IMR-90 (cell line): Measurements from ENCODE around the gene PHF19. TPM values are rescaled to one million over a fixed set of nuclear protein-coding genes. Genes with fewer than 3 reads are reported as not detected.

Experiments used
- ATAC-seq: fragments of 200-7000 bp; cut with Tn5 transposase; 2 replicates; pipeline ENCODE4 v1.9.1; 2020; ENCODE audit warnings: low read depth, mild to moderate bottlenecking, moderate library complexity
- BruUV-seq: library from RNA; stranded (reverse); fragments of 400-500 nt; replicated peaks from 2 replicates; lab custom pipeline; 2021; lab: Mats Ljungman, UMichigan
- CTCF ChIA-PET: fragments of 300-600 bp; formaldehyde crosslinking; extraction: SDS; loops from one replicate; lab custom pipeline; 2021; ENCODE audit warnings: antibody characterized with exemption; lab: Yijun Ruan, JAX
- POLR2A ChIA-PET: fragments of 300-600 bp; sonication (Branson Sonifier 250); formaldehyde crosslinking; loops from one replicate; lab custom pipeline; 2022; ENCODE audit warnings: antibody characterized with exemption; ENCODE audit not compliant: unreplicated experiment; lab: Charles Lee
- DNase-seq: peaks from one replicate; pipeline ENCODE4 v3.0.0; 2013
- H2AFZ ChIP-seq: replicated peaks from 2 replicates; pipeline ENCODE3; 2013; ENCODE audit warnings: low read length, mild to moderate bottlenecking; ENCODE audit not compliant: poor library complexity
- H2AK5ac ChIP-seq: 2 replicates; pipeline ENCODE4 v1.6.1; 2013; ENCODE audit warnings: low read depth, low read length, inconsistent platforms
- H2AK9ac ChIP-seq: replicated peaks from 2 replicates; pipeline ENCODE3; 2013; ENCODE audit warnings: mild to moderate bottlenecking, low read depth, low read length, moderate library complexity; ENCODE audit not compliant: poor library complexity
- H2BK120ac ChIP-seq: 2 replicates; pipeline ENCODE4 v1.6.1; 2013; ENCODE audit warnings: low read depth, low read length, inconsistent platforms
- H2BK15ac ChIP-seq: 3 replicates; pipeline ENCODE4 v1.6.1; 2013; ENCODE audit warnings: low read depth, low read length, inconsistent platforms
- H2BK20ac ChIP-seq: 2 replicates; pipeline ENCODE4 v1.6.1; 2013; ENCODE audit warnings: low read depth, mild to moderate bottlenecking, inconsistent platforms, low read length, moderate library complexity
- H2BK5ac ChIP-seq: 2 replicates; pipeline ENCODE4 v1.6.1; 2013; ENCODE audit warnings: mild to moderate bottlenecking, low read depth, low read length, inconsistent platforms; ENCODE audit not compliant: poor library complexity, severe bottlenecking
- H3K14ac ChIP-seq: replicated peaks from 2 replicates; pipeline ENCODE4 v1.6.1; 2013; ENCODE audit warnings: low read depth, low read length, inconsistent platforms
- H3K18ac ChIP-seq: 2 replicates; pipeline ENCODE4 v1.6.1; 2013; ENCODE audit warnings: low read depth, low read length, control low read depth
- H3K23ac ChIP-seq: 2 replicates; pipeline ENCODE4 v1.6.1; 2013; ENCODE audit warnings: low read depth, low read length, inconsistent platforms
- H3K27ac ChIP-seq: 2 replicates; pipeline ENCODE4 v1.5.1; 2013; ENCODE audit warnings: mild to moderate bottlenecking, control low read depth, low read length; ENCODE audit not compliant: insufficient read depth
- H3K27me3 ChIP-seq: 2 replicates; pipeline ENCODE4 v1.6.1; 2013; ENCODE audit warnings: low read length; ENCODE audit not compliant: control insufficient read depth, insufficient read depth
- H3K36me3 ChIP-seq: 2 replicates; pipeline ENCODE4 v1.6.1; 2013; ENCODE audit warnings: low read length, mixed read lengths; ENCODE audit not compliant: control insufficient read depth, insufficient read depth
- H3K4ac ChIP-seq: 2 replicates; pipeline ENCODE4 v1.6.1; 2013; ENCODE audit warnings: low read depth, low read length, inconsistent platforms
- H3K4me1 ChIP-seq: 2 replicates; pipeline ENCODE4 v1.6.1; 2013; ENCODE audit warnings: low read length, mixed read lengths; ENCODE audit not compliant: control insufficient read depth, insufficient read depth
- H3K4me2 ChIP-seq: 2 replicates; pipeline ENCODE4 v1.6.1; 2013; ENCODE audit warnings: low read depth, mild to moderate bottlenecking, control low read depth, low read length, moderate library complexity
- H3K4me3 ChIP-seq: 2 replicates; pipeline ENCODE4 v1.5.1; 2013; ENCODE audit warnings: low read depth, mild to moderate bottlenecking, control low read depth, low read length, moderate library complexity; ENCODE audit not compliant: insufficient read depth
- H3K56ac ChIP-seq: 2 replicates; pipeline ENCODE4 v1.6.1; 2013; ENCODE audit warnings: low read length, inconsistent platforms; ENCODE audit not compliant: insufficient read depth; ENCODE audit errors: extremely low read depth
- H3K79me1 ChIP-seq, 2 experiments: 2 replicates each; pipeline ENCODE4 v1.6.1; 2013; ENCODE audit warnings: low read length in 2 of 2, inconsistent platforms in 1 of 2, low read depth in 1 of 2
- H3K9ac ChIP-seq: 2 replicates; pipeline ENCODE4 v1.6.1; 2013; ENCODE audit warnings: low read depth, low read length, control low read depth
- H3K9me1 ChIP-seq: 2 replicates; pipeline ENCODE4 v1.6.1; 2013; ENCODE audit warnings: low read length, inconsistent platforms; ENCODE audit not compliant: insufficient read depth
- H3K9me3 ChIP-seq: 2 replicates; pipeline ENCODE4 v1.6.1; 2013; ENCODE audit warnings: low read length; ENCODE audit not compliant: control insufficient read depth, insufficient read depth
- H4K20me1 ChIP-seq: 2 replicates; pipeline ENCODE4 v1.6.1; 2013; ENCODE audit warnings: low read length, inconsistent platforms; ENCODE audit not compliant: insufficient read depth
- H4K5ac ChIP-seq: 2 replicates; pipeline ENCODE4 v1.6.1; 2013; ENCODE audit warnings: mild to moderate bottlenecking, low read depth, low read length, control low read depth
- H4K8ac ChIP-seq, 2 experiments: 2 replicates each; pipeline ENCODE4 v1.6.1; 2013; ENCODE audit warnings: low read depth in 2 of 2, low read length in 2 of 2, control low read depth in 1 of 2, inconsistent platforms in 1 of 2
- H4K91ac ChIP-seq: 2 replicates; pipeline ENCODE4 v1.6.1; 2013; ENCODE audit warnings: low read depth, low read length, inconsistent platforms; ENCODE audit not compliant: insufficient read depth
- BHLHE40 ChIP-seq: fragments of 150-350 bp; IDR thresholded peaks from 2 replicates; pipeline ENCODE4 v1.6.1; 2016; ENCODE audit warnings: mild to moderate bottlenecking, low read depth, low read length
- CEBPB ChIP-seq: IDR thresholded peaks from 2 replicates; pipeline ENCODE4 v1.6.1; 2012; ENCODE audit warnings: low read depth, low read length, improper control_type of control experiment
- CHD1 ChIP-seq: IDR thresholded peaks from 2 replicates; pipeline ENCODE4 v1.6.1; 2012; ENCODE audit warnings: low read depth, low read length, improper control_type of control experiment
- FOS ChIP-seq: fragments of 150-350 bp; IDR thresholded peaks from 2 replicates; pipeline ENCODE4 v1.6.1; 2016; ENCODE audit warnings: low read depth, low read length
- MAFK ChIP-seq: IDR thresholded peaks from 2 replicates; pipeline ENCODE4 v1.6.1; 2012; ENCODE audit warnings: low read depth, low read length, improper control_type of control experiment
- MAZ ChIP-seq: IDR thresholded peaks from 2 replicates; pipeline ENCODE4 v1.6.1; 2012; ENCODE audit warnings: low read depth, mild to moderate bottlenecking, low read length, improper control_type of control experiment, moderate library complexity, borderline replicate concordance
- MXI1 ChIP-seq: IDR thresholded peaks from 2 replicates; pipeline ENCODE4 v1.6.1; 2012; ENCODE audit warnings: low read depth, mild to moderate bottlenecking, low read length, moderate library complexity, borderline replicate concordance
- NFE2L2 ChIP-seq: fragments of 150-350 bp; IDR thresholded peaks from 2 replicates; pipeline ENCODE4 v1.6.1; 2016; ENCODE audit warnings: low read depth, mild to moderate bottlenecking, low read length
- POLR2A ChIP-seq: IDR thresholded peaks from 2 replicates; pipeline ENCODE4 v1.6.1; 2012; ENCODE audit warnings: mild to moderate bottlenecking, low read depth, low read length
- RCOR1 ChIP-seq: IDR thresholded peaks from 2 replicates; pipeline ENCODE4 v1.6.1; 2012; ENCODE audit warnings: mild to moderate bottlenecking, low read length, improper control_type of control experiment; ENCODE audit not compliant: insufficient replicate concordance
- RFX5 ChIP-seq: IDR thresholded peaks from 2 replicates; pipeline ENCODE4 v1.8.0; 2012; ENCODE audit warnings: low read depth, mild to moderate bottlenecking, low read length, moderate library complexity
- WGBS, 2 experiments: methylation state at CpG; one replicate each; pipeline versions ENCODE4 v1.1.5 to v1.1.7; 2013; ENCODE audit warnings: missing lambda C conversion rate in 2 of 2; ENCODE audit not compliant: insufficient read length in 1 of 2; ENCODE audit errors: extremely low coverage in 2 of 2; 5-methylcytosine and 5-hydroxymethylcytosine counted together
- dilution Hi-C: fragments of 300-500 bp; cut with HindIII; formaldehyde crosslinking; loops from one replicate; pipeline ENCODE4 v1.14.3; 2018; ENCODE audit warnings: low sequenced_read_pairs; ENCODE audit not compliant: unreplicated experiment
- in situ Hi-C: fragments of 300-500 bp; cut with MboI; formaldehyde crosslinking; loops from 3 replicates; pipeline ENCODE4 v1.14.3; 2019; ENCODE audit warnings: low sequenced_read_pairs, inconsistent platforms, mixed read lengths
- intact Hi-C: fragments of 100-400 bp; cut with micrococcal nuclease; formaldehyde crosslinking; loops from 2 replicates; pipeline ENCODE4 v1.10.0; 2022
- polyA plus RNA-seq, 3 experiments: library from polyadenylated mRNA; depleted of rRNA; stranded (reverse); fragments of >200 nt; gene quantifications; 2 replicates each; pipeline ENCODE4 v1.2.3, GENCODE V29; 2012; ENCODE audit warnings: low replicate concordance in 1 of 3
- total RNA-seq: library from RNA; depleted of rRNA; stranded (reverse); fragments of >200 nt; gene quantifications from 2 replicates; pipeline ENCODE4 v1.2.3, GENCODE V29; 2012
- TF ChIP-seq, protein P1 (sequence below): conservative IDR thresholded peaks from 2 replicates; pipeline ENCODE4 v1.5.1; 2012; ENCODE audit warnings: mild to moderate bottlenecking, low read depth, low read length, improper control_type of control experiment
- TF ChIP-seq, protein P2 (sequence below): fragments of 150-350 bp; IDR thresholded peaks from 2 replicates; pipeline ENCODE4 v1.6.1; 2016; ENCODE audit warnings: low read depth, mild to moderate bottlenecking, low read length, moderate library complexity, borderline replicate concordance
- TF ChIP-seq, protein P3 (sequence below): fragments of 150-350 bp; IDR thresholded peaks from 2 replicates; pipeline ENCODE4 v1.6.1; 2017; ENCODE audit warnings: mild to moderate bottlenecking, antibody characterized with exemption, low read length, low read depth

PHF19 gene
- total and polyA plus RNA-seq, 2 of the 4 experiments (the other 2 are of a cell fraction), result 37.6 to 55.6 TPM

DNA sequence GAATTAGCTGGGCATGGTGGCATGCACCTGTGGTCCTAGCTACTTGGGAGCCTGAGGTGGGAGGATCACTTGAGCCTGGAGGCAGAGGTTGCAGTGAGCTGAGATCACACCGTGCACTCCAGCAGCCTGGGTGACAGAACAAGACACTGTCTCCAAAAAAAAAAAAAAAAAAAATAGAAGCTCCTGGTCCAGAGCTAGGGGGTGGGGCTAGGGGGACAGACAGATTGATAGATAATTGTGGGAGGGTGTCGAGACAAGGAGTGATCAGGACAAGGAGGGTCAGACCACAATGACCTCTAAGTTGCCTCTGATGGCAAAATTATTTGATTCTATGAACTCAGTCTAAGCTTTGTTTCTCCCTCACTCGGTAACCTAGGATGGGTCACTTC is 6.6 kb upstream of the PHF19 start:
- Histone ChIP-seq H2BK5ac (no peak overlapping the region), H3K9ac (no peak overlapping the region), H3K36me3 (no peaks in the 10 kb centered on the region), H4K8ac (no peak overlapping the region), H2BK20ac (no peak overlapping the region), H3K9me3 (no peaks in the 10 kb centered on the region), H3K27me3 (peaks cover 2% of the 10 kb centered on the region), H2AFZ (no peak overlapping the region), H3K27ac (no peak overlapping the region), H3K14ac (no peak overlapping the region), H2BK120ac (no peak overlapping the region), H4K91ac (no peak overlapping the region), H2AK5ac (no peak overlapping the region), H3K56ac (no peak overlapping the region), H3K4me3 (no peak overlapping the region), H3K79me1 (no peaks in the 10 kb centered on the region), H3K4ac (no peak overlapping the region), H3K9me1 (peaks cover 3% of the 10 kb centered on the region; the same call in 1 of the 2 replicates), H4K5ac (no peak overlapping the region), H2AK9ac (no peak overlapping the region), H4K20me1 (no peaks in the 10 kb centered on the region), H3K23ac (no peak overlapping the region), H3K18ac (no peak overlapping the region), H2BK15ac (no peak overlapping the region), H3K4me1 (peaks cover 4% of the 10 kb centered on the region; the same call in 1 of the 2 replicates), H3K4me2 (no peak overlapping the region)
- no peak for TF ChIP-seq MAZ
- TF ChIP-seq, protein P1, sequence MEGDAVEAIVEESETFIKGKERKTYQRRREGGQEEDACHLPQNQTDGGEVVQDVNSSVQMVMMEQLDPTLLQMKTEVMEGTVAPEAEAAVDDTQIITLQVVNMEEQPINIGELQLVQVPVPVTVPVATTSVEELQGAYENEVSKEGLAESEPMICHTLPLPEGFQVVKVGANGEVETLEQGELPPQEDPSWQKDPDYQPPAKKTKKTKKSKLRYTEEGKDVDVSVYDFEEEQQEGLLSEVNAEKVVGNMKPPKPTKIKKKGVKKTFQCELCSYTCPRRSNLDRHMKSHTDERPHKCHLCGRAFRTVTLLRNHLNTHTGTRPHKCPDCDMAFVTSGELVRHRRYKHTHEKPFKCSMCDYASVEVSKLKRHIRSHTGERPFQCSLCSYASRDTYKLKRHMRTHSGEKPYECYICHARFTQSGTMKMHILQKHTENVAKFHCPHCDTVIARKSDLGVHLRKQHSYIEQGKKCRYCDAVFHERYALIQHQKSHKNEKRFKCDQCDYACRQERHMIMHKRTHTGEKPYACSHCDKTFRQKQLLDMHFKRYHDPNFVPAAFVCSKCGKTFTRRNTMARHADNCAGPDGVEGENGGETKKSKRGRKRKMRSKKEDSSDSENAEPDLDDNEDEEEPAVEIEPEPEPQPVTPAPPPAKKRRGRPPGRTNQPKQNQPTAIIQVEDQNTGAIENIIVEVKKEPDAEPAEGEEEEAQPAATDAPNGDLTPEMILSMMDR, result no peak
- TF ChIP-seq, protein P2, sequence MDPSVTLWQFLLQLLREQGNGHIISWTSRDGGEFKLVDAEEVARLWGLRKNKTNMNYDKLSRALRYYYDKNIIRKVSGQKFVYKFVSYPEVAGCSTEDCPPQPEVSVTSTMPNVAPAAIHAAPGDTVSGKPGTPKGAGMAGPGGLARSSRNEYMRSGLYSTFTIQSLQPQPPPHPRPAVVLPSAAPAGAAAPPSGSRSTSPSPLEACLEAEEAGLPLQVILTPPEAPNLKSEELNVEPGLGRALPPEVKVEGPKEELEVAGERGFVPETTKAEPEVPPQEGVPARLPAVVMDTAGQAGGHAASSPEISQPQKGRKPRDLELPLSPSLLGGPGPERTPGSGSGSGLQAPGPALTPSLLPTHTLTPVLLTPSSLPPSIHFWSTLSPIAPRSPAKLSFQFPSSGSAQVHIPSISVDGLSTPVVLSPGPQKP, result no peak
- TF ChIP-seq, protein P3, sequence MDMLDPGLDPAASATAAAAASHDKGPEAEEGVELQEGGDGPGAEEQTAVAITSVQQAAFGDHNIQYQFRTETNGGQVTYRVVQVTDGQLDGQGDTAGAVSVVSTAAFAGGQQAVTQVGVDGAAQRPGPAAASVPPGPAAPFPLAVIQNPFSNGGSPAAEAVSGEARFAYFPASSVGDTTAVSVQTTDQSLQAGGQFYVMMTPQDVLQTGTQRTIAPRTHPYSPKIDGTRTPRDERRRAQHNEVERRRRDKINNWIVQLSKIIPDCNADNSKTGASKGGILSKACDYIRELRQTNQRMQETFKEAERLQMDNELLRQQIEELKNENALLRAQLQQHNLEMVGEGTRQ, result no peak
- TF ChIP-seq MXI1, result no peak
- no peak for TF ChIP-seq RFX5
- TF ChIP-seq CEBPB, result no peak
- no peak for TF ChIP-seq BHLHE40
- no peak for TF ChIP-seq MAFK
- no peak for TF ChIP-seq FOS
- no peak for TF ChIP-seq POLR2A
- TF ChIP-seq CHD1, result no peak
- no peak for TF ChIP-seq RCOR1
- no peak for TF ChIP-seq NFE2L2
- no CpG with 5 or more reads among the region's 3 CpGs for WGBS, 2 experiments
- in situ Hi-C loops (no loop called here), dilution Hi-C loops (no loop called here), intact Hi-C loops (no loop called here)
- no peak for ATAC-seq
- CTCF ChIA-PET, result no interaction called here
- no TSS peak for BruUV-seq
- POLR2A ChIA-PET, result no interaction called here
- no peak for DNase-seq
